HepG2 (cell line): Measurements from ENCODE around the gene BRD3. TPM values are rescaled to one million over a fixed set of nuclear protein-coding genes. Genes with fewer than 3 reads are reported as not detected.

Experiments
- DZIP1 ChIP-seq: sonication (generic); formaldehyde crosslinking; IDR thresholded peaks from 2 replicates; pipeline ENCODE4 v1.5.0; 2020; ENCODE audit warnings: mild to moderate bottlenecking, missing genetic modification reagents
- HMGXB4 ChIP-seq, 2 experiments: sonication (generic) in 1 of 2; formaldehyde crosslinking in 1 of 2; IDR thresholded peaks; 2 replicates each; pipeline versions ENCODE4 v1.4.0 to v1.6.1; 2018 to 2020; ENCODE audit warnings: missing genetic modification reagents in 2 of 2, borderline replicate concordance in 1 of 2, low read depth in 1 of 2, mild to moderate bottlenecking in 1 of 2, missing biosample characterization in 1 of 2
- HNF1B ChIP-seq: sonication (generic); formaldehyde crosslinking; IDR thresholded peaks from 2 replicates; pipeline ENCODE4 v1.5.1; 2020; ENCODE audit warnings: mild to moderate bottlenecking, moderate library complexity, missing genetic modification reagents
- HNRNPLL ChIP-seq: fragments of 200-400 bp; formaldehyde crosslinking; IDR thresholded peaks from 2 replicates; pipeline ENCODE4 v1.6.1; 2017; ENCODE audit warnings: mild to moderate bottlenecking, low read depth, low read length; ENCODE audit not compliant: poor library complexity, severe bottlenecking
- KMT2A ChIP-seq: sonication (generic); formaldehyde crosslinking; IDR thresholded peaks from 2 replicates; pipeline ENCODE4 v1.4.0; 2020; ENCODE audit warnings: missing genetic modification reagents
- MXD4 ChIP-seq: IDR thresholded peaks from 2 replicates; pipeline ENCODE4 v1.6.1; 2016; ENCODE audit warnings: mild to moderate bottlenecking, missing biosample characterization, missing genetic modification reagents
- NR2C2 ChIP-seq: sonication (generic); formaldehyde crosslinking; IDR thresholded peaks from 2 replicates; pipeline ENCODE4 v1.4.0; 2020; ENCODE audit warnings: missing genetic modification reagents, mild to moderate bottlenecking, moderate library complexity, borderline replicate concordance
- PCBP1 ChIP-seq: fragments of 200-400 bp; formaldehyde crosslinking; IDR thresholded peaks from 2 replicates; pipeline ENCODE4 v1.6.1; 2017; ENCODE audit warnings: mild to moderate bottlenecking, low read depth, low read length, borderline replicate concordance
- SKI ChIP-seq: fragments of 450-650 bp; IDR thresholded peaks from one replicate; pipeline ENCODE4 v1.6.1; 2018; ENCODE audit warnings: mild to moderate bottlenecking; ENCODE audit not compliant: partially characterized antibody
- SMARCC2 ChIP-seq: fragments of 450-650 bp; IDR thresholded peaks from 2 replicates; pipeline ENCODE4 v1.6.1; 2017; ENCODE audit warnings: antibody characterized with exemption, mild to moderate bottlenecking
- ZFP90 ChIP-seq: sonication (generic); formaldehyde crosslinking; IDR thresholded peaks from 2 replicates; pipeline ENCODE4 v1.8.0; 2022; ENCODE audit warnings: missing genetic modification reagents, mild to moderate bottlenecking, inconsistent platforms, borderline replicate concordance
- ZNF552 ChIP-seq: sonication (generic); formaldehyde crosslinking; IDR thresholded peaks from 2 replicates; pipeline ENCODE4 v1.9.0; 2022; ENCODE audit warnings: missing genetic modification reagents, mild to moderate bottlenecking, borderline replicate concordance
- ZNF570 ChIP-seq: sonication (generic); formaldehyde crosslinking; IDR thresholded peaks from 2 replicates; pipeline ENCODE4 v1.4.0; 2020; ENCODE audit warnings: mild to moderate bottlenecking, missing genetic modification reagents, borderline replicate concordance
- ZNF597 ChIP-seq: sonication (generic); formaldehyde crosslinking; IDR thresholded peaks from 2 replicates; pipeline ENCODE4 v1.5.0; 2020; ENCODE audit warnings: missing genetic modification reagents
- ZNF766 ChIP-seq: sonication (generic); formaldehyde crosslinking; IDR thresholded peaks from 2 replicates; pipeline ENCODE4 v1.5.0; 2020; ENCODE audit warnings: missing genetic modification reagents, borderline replicate concordance
- ZSCAN22 ChIP-seq: sonication (generic); formaldehyde crosslinking; IDR thresholded peaks from 2 replicates; pipeline ENCODE4 v1.4.0; 2020; ENCODE audit warnings: mild to moderate bottlenecking, missing genetic modification reagents
- ZSCAN25 ChIP-seq: sonication (generic); formaldehyde crosslinking; IDR thresholded peaks from 2 replicates; pipeline ENCODE4 v1.8.0; 2022; ENCODE audit warnings: mild to moderate bottlenecking, missing genetic modification reagents
- polyA plus RNA-seq, 8 experiments: library from polyadenylated mRNA; depleted of rRNA in 3 of 8; stranded (reverse) in 7 of 8; unstranded in 1 of 8; fragments of >200 nt; fragmentation: Illumina TruSeq in 4 of 8; extraction: Trizol in 4 of 8; gene quantifications; 2 replicates each; pipeline versions ENCODE4 v1.2.1 to v1.2.3, GENCODE V29; 2011 to 2016; ENCODE audit warnings: low read depth in 4 of 8, missing spikeins in 1 of 8, mixed read lengths in 1 of 8; ENCODE audit not compliant: insufficient read depth in 1 of 8
- total RNA-seq, 5 experiments: library from RNA; depleted of rRNA; stranded (reverse); fragments of >200 nt; fragmentation: Illumina TruSeq; extraction: Trizol; gene quantifications; 2 replicates each; pipeline ENCODE4 v1.2.3, GENCODE V29; 2016; ENCODE audit warnings: low read depth in 1 of 5
- TF ChIP-seq, protein P1 (sequence below): sonication (generic); formaldehyde crosslinking; IDR thresholded peaks from 2 replicates; pipeline ENCODE4 v1.8.1; 2023; ENCODE audit warnings: missing genetic modification reagents, inconsistent platforms, borderline replicate concordance

BRD3 gene
- total and polyA plus RNA-seq, 2 of the 13 experiments (the other 11 are each of a cell fraction or from before 2014, with no cell fraction given) = 5.9 to 12.9 TPM

GRCh38 chr9:133991964-133992779 is 75.7 kb downstream of the BRD3 start, which contains the start of gene VAV2 (continued):
- TF ChIP-seq HNF1B (CRISPR knock-in tag) (no peak), SKI (no peak), SMARCC2 (no peak), ZNF570 (no peak), HMGXB4 (CRISPR knock-in tag; IDR thresholded peaks at IDR 0.05; ENCODE audit: borderline replicate concordance in 1 of 2, low read depth in 1 of 2) (peak in 1 of 2 experiments; percentile 62; a peak in 2 of 4 replicates), ZNF597 (CRISPR knock-in tag) (no peak), MXD4 (CRISPR knock-in tag) (no peak), NR2C2 (no peak), DZIP1 (no peak), ZSCAN25 (no peak), KMT2A (CRISPR knock-in tag) (0 out of 2 replicates have a peak, but pooled peaks have one; percentile 26), ZNF766 (no peak), ZFP90 (CRISPR knock-in tag) (no peak; the same call in 1 of the 2 replicates), PCBP1 (no peak), ZSCAN22 (CRISPR knock-in tag) (no peak), ZNF552 (no peak), HNRNPLL (peak; percentile 9)
- TF ChIP-seq, protein P1, sequence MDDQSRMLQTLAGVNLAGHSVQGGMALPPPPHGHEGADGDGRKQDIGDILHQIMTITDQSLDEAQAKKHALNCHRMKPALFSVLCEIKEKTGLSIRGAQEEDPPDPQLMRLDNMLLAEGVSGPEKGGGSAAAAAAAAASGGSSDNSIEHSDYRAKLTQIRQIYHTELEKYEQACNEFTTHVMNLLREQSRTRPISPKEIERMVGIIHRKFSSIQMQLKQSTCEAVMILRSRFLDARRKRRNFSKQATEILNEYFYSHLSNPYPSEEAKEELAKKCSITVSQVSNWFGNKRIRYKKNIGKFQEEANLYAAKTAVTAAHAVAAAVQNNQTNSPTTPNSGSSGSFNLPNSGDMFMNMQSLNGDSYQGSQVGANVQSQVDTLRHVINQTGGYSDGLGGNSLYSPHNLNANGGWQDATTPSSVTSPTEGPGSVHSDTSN (CRISPR knock-in tag) = no peak
